Immature natural killer cell (primary cell): ENCODE measurements around the gene COL4A2. TPM values are rescaled to one million over a fixed set of nuclear protein-coding genes. Genes with fewer than 3 reads are reported as not detected.

Experiments
- DNase-seq, 3 donors: peaks; one replicate each; pipeline ENCODE4 v3.0.0; 2022; ENCODE audit warnings: mixed read lengths in 1 of 3
- H3K27ac Mint-ChIP-seq, 6 donors: one replicate each; pipeline ENCODE4 v1.8.0; 2020; ENCODE audit warnings: mixed read lengths in 6 of 6, mild to moderate bottlenecking in 5 of 6, inconsistent platforms in 4 of 6, moderate library complexity in 3 of 6
- H3K27me3 Mint-ChIP-seq, 3 donors: one replicate each; pipeline ENCODE4 v1.8.0; 2020 to 2021; ENCODE audit warnings: low read depth in 3 of 3, mild to moderate bottlenecking in 3 of 3, mixed read lengths in 3 of 3, moderate library complexity in 3 of 3, inconsistent platforms in 1 of 3
- H3K36me3 Mint-ChIP-seq, 3 donors: one replicate each; pipeline ENCODE4 v1.8.0; 2020; ENCODE audit warnings: mixed read lengths in 3 of 3, inconsistent platforms in 2 of 3, mild to moderate bottlenecking in 2 of 3
- H3K4me1 Mint-ChIP-seq, 2 donors: one replicate each; pipeline ENCODE4 v1.8.0; 2020; ENCODE audit warnings: inconsistent platforms in 2 of 2, mild to moderate bottlenecking in 2 of 2, mixed read lengths in 2 of 2, moderate library complexity in 1 of 2
- H3K4me3 Mint-ChIP-seq, 5 donors: one replicate each; pipeline ENCODE4 v1.8.0; 2020; ENCODE audit warnings: mild to moderate bottlenecking in 5 of 5, mixed read lengths in 5 of 5, inconsistent platforms in 3 of 5, moderate library complexity in 3 of 5
- H3K9me3 Mint-ChIP-seq, 6 donors: one replicate each; pipeline ENCODE4 v1.8.0; 2020; ENCODE audit warnings: mild to moderate bottlenecking in 6 of 6, mixed read lengths in 6 of 6, inconsistent platforms in 4 of 6, moderate library complexity in 3 of 6
- polyA plus RNA-seq, 3 donors: library from polyadenylated mRNA; unstranded; fragments of 300-500 nt; fragmentation: Illumina TruSeq; gene quantifications; one replicate each; pipeline ENCODE4 v1.2.3, GENCODE V29; 2021

The COL4A2 gene
- polyA plus RNA-seq, result not detected

- Mint-ChIP-seq H3K27ac (no peak within 1 kb of the TSS), H3K4me3 (no peak within 1 kb of the TSS), H3K4me1 (no peaks in the 10 kb centered on the region)
Observed at GRCh38 chr13:110306960-110307766, at the start of gene COL4A2, which contains the start of gene COL4A1. TSS of gene COL4A2 (plus strand) at chr13:110307284. CDS start at chr13:110307904, 620 bp downstream. TSS of gene COL4A1 (minus strand) at chr13:110307157. CDS start at chr13:110307027, 130 bp downstream.

GRCh38 chr13:110257408-110257807 lies 49.7 kb upstream of the COL4A2 start:
- Mint-ChIP-seq H3K27me3 (peaks cover 2 to 12% (median 8%) of the 10 kb centered on the region in 3 donors), H3K4me1 (peaks cover 1 to 5% of the 10 kb centered on the region in 2 donors), H3K9me3 (peaks cover 0 to 7% (median 1%) of the 10 kb centered on the region in 6 donors), H3K36me3 (no peaks in the 10 kb centered on the region), H3K27ac (no peak overlapping the region), H3K4me3 (no peak overlapping the region)
- no peak for DNase-seq

More at GRCh38 chr13:110306960-110307766, at the start of gene COL4A2, which contains the start of gene COL4A1:
- DNase-seq, result no peak
- Mint-ChIP-seq H3K27me3 (peaks cover 6 to 28% (median 11%) of the 10 kb centered on the region in 3 donors), H3K9me3 (peaks cover 0 to 5% (median 0%) of the 10 kb centered on the region in 6 donors), H3K36me3 (no peaks in the 10 kb centered on the region)

GRCh38 chr13:110258876-110259631 lies 48.0 kb upstream of the COL4A2 start:
- Mint-ChIP-seq H3K4me1 (peaks cover 1 to 5% of the 10 kb centered on the region in 2 donors), H3K27ac (no peak overlapping the region), H3K27me3 (peaks cover 2 to 11% (median 11%) of the 10 kb centered on the region in 3 donors), H3K36me3 (no peaks in the 10 kb centered on the region), H3K9me3 (peaks cover 0 to 7% (median 1%) of the 10 kb centered on the region in 6 donors), H3K4me3 (no peak overlapping the region)
- DNase-seq, result no peak

- Mint-ChIP-seq H3K27ac (no peak overlapping the region), H3K9me3 (peaks cover 0 to 7% (median 1%) of the 10 kb centered on the region in 6 donors), H3K27me3 (peaks cover 2 to 13% (median 11%) of the 10 kb centered on the region in 3 donors), H3K36me3 (no peaks in the 10 kb centered on the region), H3K4me1 (peaks cover 1 to 5% of the 10 kb centered on the region in 2 donors), H3K4me3 (no peak overlapping the region)
- no peak for DNase-seq
Observed at GRCh38 chr13:110259651-110260050, 47.4 kb upstream of the COL4A2 start.

- no peaks in the 10 kb centered on the region for H3K4me1 Mint-ChIP-seq
- H3K36me3 Mint-ChIP-seq, result no peaks in the 10 kb centered on the region
- H3K4me3 Mint-ChIP-seq, result no peak overlapping the region
- H3K27me3 Mint-ChIP-seq, result peaks cover 0 to 15% (median 13%) of the 10 kb centered on the region in 3 donors
- H3K9me3 Mint-ChIP-seq, result no peaks in the 10 kb centered on the region
- H3K27ac Mint-ChIP-seq, result no peak overlapping the region
- no peak for DNase-seq
Observed at GRCh38 chr13:110261166-110262081, 45.7 kb upstream of the COL4A2 start.

GRCh38 chr13:110262082-110262436 lies 45.0 kb upstream of the COL4A2 start:
- Mint-ChIP-seq H3K4me3 (no peak overlapping the region), H3K9me3 (no peaks in the 10 kb centered on the region), H3K36me3 (no peaks in the 10 kb centered on the region), H3K27ac (no peak overlapping the region), H3K4me1 (no peaks in the 10 kb centered on the region), H3K27me3 (peaks cover 0 to 16% (median 13%) of the 10 kb centered on the region in 3 donors)
- DNase-seq, result no peak

- Mint-ChIP-seq H3K4me1 (no peaks in the 10 kb centered on the region), H3K27ac (no peak overlapping the region), H3K27me3 (peaks cover 0 to 15% (median 12%) of the 10 kb centered on the region in 3 donors), H3K36me3 (no peaks in the 10 kb centered on the region), H3K9me3 (no peaks in the 10 kb centered on the region), H3K4me3 (no peak overlapping the region)
- DNase-seq, result no peak
Observed at GRCh38 chr13:110262508-110263291, 44.4 kb upstream of the COL4A2 start.

- H3K27me3 Mint-ChIP-seq, result peaks cover 0 to 12% (median 10%) of the 10 kb centered on the region in 3 donors
- no peak for DNase-seq
- no peak overlapping the region for H3K4me3 Mint-ChIP-seq
- H3K4me1 Mint-ChIP-seq, result no peaks in the 10 kb centered on the region
- no peaks in the 10 kb centered on the region for H3K36me3 Mint-ChIP-seq
- no peaks in the 10 kb centered on the region for H3K9me3 Mint-ChIP-seq
- H3K27ac Mint-ChIP-seq, result no peak overlapping the region
Observed at GRCh38 chr13:110263404-110263803, 43.7 kb upstream of the COL4A2 start.

GRCh38 chr13:110263888-110264287 lies 43.2 kb upstream of the COL4A2 start:
- H3K27me3 Mint-ChIP-seq, result peaks cover 0 to 12% (median 12%) of the 10 kb centered on the region in 3 donors
- DNase-seq, result no peak
- no peak overlapping the region for H3K27ac Mint-ChIP-seq
- no peaks in the 10 kb centered on the region for H3K4me1 Mint-ChIP-seq
- no peaks in the 10 kb centered on the region for H3K9me3 Mint-ChIP-seq
- no peaks in the 10 kb centered on the region for H3K36me3 Mint-ChIP-seq
- H3K4me3 Mint-ChIP-seq, result no peak overlapping the region

GRCh38 chr13:110264685-110265275 lies 42.3 kb upstream of the COL4A2 start:
- Mint-ChIP-seq H3K27ac (no peak overlapping the region), H3K27me3 (peaks cover 0 to 12% (median 11%) of the 10 kb centered on the region in 3 donors), H3K9me3 (no peaks in the 10 kb centered on the region), H3K4me1 (no peaks in the 10 kb centered on the region), H3K4me3 (no peak overlapping the region), H3K36me3 (no peaks in the 10 kb centered on the region)
- no peak for DNase-seq

GRCh38 chr13:110265341-110265681 lies 41.8 kb upstream of the COL4A2 start:
- Mint-ChIP-seq H3K27me3 (peaks cover 0 to 12% (median 10%) of the 10 kb centered on the region in 3 donors), H3K36me3 (no peaks in the 10 kb centered on the region), H3K9me3 (no peaks in the 10 kb centered on the region), H3K4me3 (no peak overlapping the region), H3K4me1 (no peaks in the 10 kb centered on the region), H3K27ac (no peak overlapping the region)
- DNase-seq, result no peak

- Mint-ChIP-seq H3K27ac (no peak overlapping the region), H3K4me1 (no peaks in the 10 kb centered on the region), H3K36me3 (no peaks in the 10 kb centered on the region), H3K27me3 (peaks cover 0 to 16% (median 6%) of the 10 kb centered on the region in 3 donors), H3K9me3 (no peaks in the 10 kb centered on the region), H3K4me3 (no peak overlapping the region)
- no peak for DNase-seq
Observed at GRCh38 chr13:110265682-110266430, 41.2 kb upstream of the COL4A2 start.
